HG03108 (cell line): Measurements from ENCODE around the gene MED12L.
A peak's percentile ranks its signal among the peaks of the same experiment; 100 is the strongest.

Experiments used
- ATAC-seq: cut with Tn5 transposase; IDR thresholded peaks from one replicate; pipeline ENCODE4 v1.9.1; 2021; ENCODE audit warnings: moderate library complexity; ENCODE audit not compliant: unreplicated experiment

Gene MED12L

GRCh38 chr3:151171145-151171757 lies 85.8 kb downstream of the MED12L start:
- peak; percentile 63 for ATAC-seq

GRCh38 chr3:151174351-151174750 lies 88.9 kb downstream of the MED12L start:
- ATAC-seq = no peak

- no peak for ATAC-seq
These were observed 90.5 kb downstream of the MED12L start for GRCh38 chr3:151175952-151176351.

- no peak for ATAC-seq
These were observed 92.9 kb downstream of the MED12L start for GRCh38 chr3:151178208-151178845.

- ATAC-seq = no peak
These were observed 97.0 kb downstream of the MED12L start for GRCh38 chr3:151182349-151183079.

- ATAC-seq = no peak
These were observed 97.8 kb downstream of the MED12L start for GRCh38 chr3:151183265-151183671.

- no peak for ATAC-seq
These were observed 105.6 kb downstream of the MED12L start for GRCh38 chr3:151191095-151191494.

GRCh38 chr3:151192545-151192944 lies 107.1 kb downstream of the MED12L start:
- ATAC-seq = no peak

GRCh38 chr3:151195826-151196225 lies 110.4 kb downstream of the MED12L start:
- no peak for ATAC-seq

GRCh38 chr3:151196434-151196833 lies 111.0 kb downstream of the MED12L start:
- no peak for ATAC-seq

GRCh38 chr3:151197228-151197627 lies 111.8 kb downstream of the MED12L start:
- no peak for ATAC-seq

GRCh38 chr3:151197981-151198767 lies 112.7 kb downstream of the MED12L start:
- ATAC-seq = no peak

GRCh38 chr3:151198849-151199248 lies 113.4 kb downstream of the MED12L start:
- ATAC-seq = no peak

GRCh38 chr3:151199554-151200438 lies 114.3 kb downstream of the MED12L start:
- ATAC-seq = no peak

- ATAC-seq = no peak
These were observed 115.1 kb downstream of the MED12L start for GRCh38 chr3:151200586-151200985.

- ATAC-seq = no peak
These were observed 115.7 kb downstream of the MED12L start for GRCh38 chr3:151201051-151201730.

GRCh38 chr3:151203051-151203420 lies 117.6 kb downstream of the MED12L start, which contains the start of gene GPR171:
GPR171 (minus strand) TSS chr3:151203216; CDS start chr3:151199386, 3,830 bp downstream.
- ATAC-seq = peak; percentile 92

- no peak for ATAC-seq
These were observed 119.3 kb downstream of the MED12L start for GRCh38 chr3:151204530-151205402.

GRCh38 chr3:151205482-151205881 lies 120.0 kb downstream of the MED12L start:
- ATAC-seq = no peak
